GM12873 (cell line): ENCODE results near the gene UROC1.

Source experiments
- CTCF ChIP-seq: IDR thresholded peaks from 2 replicates; pipeline ENCODE4 v1.5.1; 2012; ENCODE audit warnings: low read depth, mild to moderate bottlenecking, moderate library complexity, low read length, control low read depth; ENCODE audit not compliant: insufficient read depth; ENCODE audit errors: missing control alignments

The UROC1 gene

GRCh38 chr3:126476166-126477060, 41.2 kb downstream of the UROC1 start:
- no peak for TF ChIP-seq CTCF

GRCh38 chr3:126475413-126476114, 42.0 kb downstream of the UROC1 start, which contains the start of gene ZXDC:
TSS of gene ZXDC (minus strand) at chr3:126475891. CDS start at chr3:126475865, 26 bp downstream.
- peak; percentile 63 for TF ChIP-seq CTCF

GRCh38 chr3:126474498-126475412, 42.8 kb downstream of the UROC1 start:
- peak; percentile 24 for TF ChIP-seq CTCF

GRCh38 chr3:126473292-126474168, 44.0 kb downstream of the UROC1 start:
- no peak for TF ChIP-seq CTCF

GRCh38 chr3:126472277-126473006, 45.1 kb downstream of the UROC1 start:
- TF ChIP-seq CTCF, result no peak

GRCh38 chr3:126469479-126469878, 48.1 kb downstream of the UROC1 start:
- no peak for TF ChIP-seq CTCF
